Stimulated activated CD8-positive, alpha-beta memory T cell treated with anti-CD3 and anti-CD28 coated beads, Interleukin-7, amount 100 ng/mL, for 48 hours (primary cell): ENCODE data around the gene NNMT.

ENCODE experiments used
- DNase-seq, 2 donors: peaks; one replicate each; pipeline ENCODE4 v3.0.0-alpha.2; 2020; ENCODE audit warnings: low read depth in 1 of 2; ENCODE audit errors: extremely low read depth in 1 of 2

NNMT gene

DNA sequence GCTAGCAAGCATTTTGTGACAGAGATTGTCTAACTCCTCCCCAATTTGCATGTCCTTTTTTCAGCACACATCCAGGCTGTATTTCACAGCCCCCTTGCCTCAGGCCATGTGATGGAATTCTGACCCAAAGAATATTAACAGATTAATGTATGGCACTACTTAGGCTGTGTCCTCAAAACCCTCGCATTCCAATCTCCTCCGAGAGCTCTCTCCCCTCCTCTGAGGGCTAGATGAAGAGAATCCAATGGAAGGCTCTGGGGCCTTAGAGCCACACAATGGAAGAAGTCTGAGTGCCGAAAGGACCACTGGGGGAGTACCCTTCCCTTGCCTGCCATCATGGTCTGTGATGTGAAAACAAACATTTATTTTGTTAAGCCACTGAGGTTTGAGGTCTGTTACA, 13.7 kb upstream of the NNMT start:
- no peak for DNase-seq

GRCh38 chr11:114283422-114283821, 12.8 kb upstream of the NNMT start:
- no peak for DNase-seq

GRCh38 chr11:114284021-114284420, 12.2 kb upstream of the NNMT start:
- no peak for DNase-seq

- no peak for DNase-seq
Observed at GRCh38 chr11:114284914-114285313, 11.3 kb upstream of the NNMT start.

- no peak for DNase-seq
Observed at GRCh38 chr11:114285599-114285998, 10.6 kb upstream of the NNMT start.

- DNase-seq, result no peak
Observed at GRCh38 chr11:114286229-114286628, 10.0 kb upstream of the NNMT start.

GRCh38 chr11:114287154-114287553, 9.0 kb upstream of the NNMT start:
- DNase-seq, result no peak

DNA sequence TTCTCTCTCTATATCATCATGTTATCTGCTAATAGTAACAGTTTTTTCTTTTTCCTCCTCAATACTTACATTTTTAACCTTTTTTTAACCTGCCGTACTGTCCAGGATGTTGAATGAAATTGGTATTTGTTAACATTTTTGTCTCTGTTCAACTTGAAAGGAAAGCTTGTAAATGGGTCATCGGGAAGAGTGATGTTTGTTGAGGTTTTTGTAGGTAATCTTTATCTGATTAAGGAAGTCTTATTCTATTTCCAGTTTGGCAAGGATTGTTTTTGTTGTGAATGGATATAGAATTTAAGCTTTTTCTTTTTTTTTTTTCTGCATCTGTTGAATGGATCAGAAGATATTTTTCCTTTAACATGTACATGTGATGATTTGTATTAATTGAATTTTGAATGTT, 8.1 kb upstream of the NNMT start:
- no peak for DNase-seq

- no peak for DNase-seq
Observed at GRCh38 chr11:114289779-114290178, 6.4 kb upstream of the NNMT start.

DNA sequence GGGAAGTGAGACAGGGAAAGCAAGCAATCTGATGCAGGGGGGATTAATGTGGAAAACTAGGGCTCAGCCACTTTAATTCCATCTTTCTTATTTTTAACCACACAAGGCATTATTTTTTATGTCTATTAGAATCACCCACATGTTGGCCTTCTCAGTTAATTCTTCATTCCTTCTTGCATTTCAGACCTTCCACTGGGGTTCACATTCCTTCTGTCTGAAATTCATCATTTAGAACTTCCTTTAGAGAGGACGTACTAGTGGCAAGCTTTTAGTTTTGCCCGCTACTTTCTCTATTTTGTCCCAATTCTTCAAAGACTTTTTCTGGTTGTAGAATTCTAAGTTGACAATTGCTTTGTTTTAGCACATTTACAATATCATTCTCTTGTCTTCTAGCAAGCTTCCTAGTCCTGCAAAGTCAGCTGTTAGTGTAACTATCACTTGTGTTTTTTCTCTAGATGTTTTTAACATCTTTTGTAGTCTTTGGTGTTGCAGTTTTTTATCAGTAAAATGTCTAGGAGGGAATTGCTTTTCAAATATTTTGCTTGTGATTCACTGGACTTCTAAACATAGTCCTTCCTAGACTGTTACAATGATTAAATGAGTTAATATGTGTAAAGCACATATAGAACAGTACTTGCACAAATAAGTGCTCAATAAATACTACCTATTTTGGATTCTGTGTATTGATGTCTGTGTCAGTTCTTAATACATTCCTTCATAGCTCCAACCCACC, 5.5 kb upstream of the NNMT start:
- DNase-seq, result no peak

DNA sequence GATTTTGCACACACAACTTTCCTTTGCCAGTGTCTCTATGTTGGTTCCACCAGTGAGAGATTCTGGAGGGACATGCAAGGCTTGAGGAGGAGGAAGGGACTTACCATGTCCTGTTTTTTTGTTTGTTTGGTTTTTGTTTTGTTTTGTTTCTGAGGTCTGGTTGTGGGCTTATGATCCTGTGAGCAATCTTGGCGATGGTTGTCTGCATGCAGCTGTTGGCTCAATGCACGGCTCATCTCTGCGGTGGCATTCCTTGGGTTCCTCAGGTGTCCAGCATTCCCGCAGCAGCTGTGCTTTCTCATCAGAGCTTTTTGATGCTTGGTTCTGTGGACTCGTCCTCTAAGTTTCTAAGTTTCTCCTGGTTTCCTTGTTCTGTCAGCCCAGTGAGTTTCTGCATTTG, 4.8 kb upstream of the NNMT start:
- DNase-seq, result no peak

GRCh38 chr11:114291842-114292680, 4.1 kb upstream of the NNMT start:
- no peak for DNase-seq

- DNase-seq, result no peak
Observed at GRCh38 chr11:114293201-114293711, 2.9 kb upstream of the NNMT start.

DNA sequence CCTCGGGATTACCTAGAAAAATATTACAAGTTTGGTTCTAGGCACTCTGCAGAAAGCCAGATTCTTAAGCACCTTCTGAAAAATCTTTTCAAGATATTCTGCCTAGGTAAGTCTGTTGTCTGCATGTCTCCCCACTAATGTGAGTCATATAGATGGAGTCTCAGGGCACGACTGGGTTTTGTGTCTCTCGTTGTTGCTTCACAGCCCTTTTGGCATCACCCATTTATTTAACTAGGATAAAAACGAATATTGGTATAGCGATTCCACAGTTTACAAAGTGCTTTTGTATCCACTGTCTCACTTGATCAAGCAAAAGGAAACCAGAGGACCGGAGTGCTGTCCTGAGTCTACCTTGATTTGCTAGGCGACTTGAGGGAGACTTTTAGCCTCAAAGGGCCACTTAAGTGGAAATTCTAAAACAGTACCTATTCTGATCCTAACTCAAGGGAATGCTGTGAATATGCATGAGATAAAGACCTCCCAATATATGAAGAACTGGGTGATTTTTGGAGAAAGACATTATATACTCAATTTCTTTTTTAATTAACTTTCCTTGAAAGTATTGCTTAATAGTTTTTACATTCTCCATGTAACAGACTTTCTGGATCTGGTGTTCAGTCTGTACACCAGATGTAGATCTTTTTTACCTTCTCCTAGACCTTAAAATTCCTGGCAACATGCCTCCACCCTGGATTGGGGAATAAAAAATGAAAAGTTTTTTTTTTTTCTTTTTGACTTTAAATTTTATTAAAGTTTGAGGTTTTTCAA, 590 bp downstream of the NNMT start:
- no peak for DNase-seq

DNA sequence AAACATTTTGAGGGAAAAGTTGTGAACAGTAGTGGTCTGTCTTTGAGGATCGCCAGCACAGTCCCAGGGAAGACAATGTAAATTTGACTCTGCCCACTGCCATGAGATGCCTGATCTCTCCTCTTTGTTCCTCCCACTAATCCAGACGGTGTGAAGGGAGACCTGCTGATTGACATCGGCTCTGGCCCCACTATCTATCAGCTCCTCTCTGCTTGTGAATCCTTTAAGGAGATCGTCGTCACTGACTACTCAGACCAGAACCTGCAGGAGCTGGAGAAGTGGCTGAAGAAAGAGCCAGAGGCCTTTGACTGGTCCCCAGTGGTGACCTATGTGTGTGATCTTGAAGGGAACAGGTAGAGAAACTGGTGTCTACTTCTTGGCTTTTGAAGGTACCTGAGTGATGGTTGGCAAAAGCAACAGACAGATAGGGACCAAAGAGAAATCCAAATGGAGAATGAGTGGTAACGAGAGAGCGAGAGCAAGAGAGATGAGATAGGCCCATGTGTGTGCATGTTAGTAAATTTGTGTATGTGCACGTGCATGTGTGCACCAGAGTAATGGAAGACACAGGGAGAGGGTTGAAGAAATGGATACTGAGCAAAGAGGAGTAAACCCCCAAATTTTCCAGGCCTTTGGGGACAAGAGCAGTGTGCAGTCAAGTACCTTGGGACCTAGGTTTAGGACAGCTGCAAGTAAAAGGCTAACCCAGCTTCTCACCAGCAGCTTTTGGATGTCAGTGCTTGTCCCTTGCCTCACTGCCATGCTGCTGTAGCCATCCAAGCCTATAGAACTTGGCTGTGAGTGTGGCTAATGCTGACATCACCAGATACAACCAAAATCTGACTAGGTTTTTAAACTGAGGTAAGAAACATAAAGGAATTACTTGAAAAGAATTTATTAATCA, 1.9 kb downstream of the NNMT start:
- DNase-seq, result no peak

DNA sequence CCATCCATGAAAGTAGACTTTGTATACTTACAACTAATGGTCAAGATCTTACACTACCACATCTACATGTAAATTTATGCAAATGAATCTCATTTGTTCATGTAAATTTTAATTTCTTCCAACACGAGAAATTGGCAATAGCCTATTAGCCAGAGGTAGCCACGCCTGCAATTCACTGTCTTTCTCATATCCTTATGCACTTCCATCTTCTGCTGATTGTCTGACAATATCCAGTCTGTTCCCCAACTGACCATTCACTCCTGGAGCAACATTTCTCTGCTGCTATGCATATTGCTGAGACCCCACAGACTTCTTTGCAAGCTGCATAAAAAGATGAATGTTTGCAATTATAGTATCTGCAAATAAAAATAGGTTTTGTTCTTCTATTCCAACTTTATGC, 2.5 kb downstream of the NNMT start:
- DNase-seq, result no peak

- no peak for DNase-seq
Observed at GRCh38 chr11:114301088-114301487, 4.9 kb downstream of the NNMT start.

DNA sequence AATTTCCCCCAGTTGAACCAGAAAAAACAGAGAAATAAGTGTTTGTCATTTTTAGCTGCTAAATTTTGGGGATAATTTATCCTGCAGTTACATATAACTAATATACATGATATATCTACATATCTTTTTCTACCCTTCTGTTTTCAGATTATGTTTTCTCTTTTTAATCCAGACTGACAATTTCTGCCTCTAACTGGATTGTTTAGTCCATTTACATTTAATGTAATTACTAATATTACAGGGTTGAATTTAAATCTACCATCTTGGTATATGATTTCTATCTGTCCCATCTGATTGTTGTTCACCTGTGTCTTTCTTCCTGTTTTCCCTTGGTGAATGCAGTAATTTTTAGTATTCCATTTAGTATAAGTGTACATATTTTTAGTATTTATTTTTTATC, 5.7 kb downstream of the NNMT start:
- DNase-seq, result no peak

- no peak for DNase-seq
Observed at GRCh38 chr11:114302663-114303062, 6.5 kb downstream of the NNMT start.

GRCh38 chr11:114304065-114304464, 7.9 kb downstream of the NNMT start:
- no peak for DNase-seq
